G401 (cell line): ENCODE data around the gene RASSF1. TPM values are rescaled to one million over a fixed set of nuclear protein-coding genes. Genes with fewer than 3 reads are reported as not detected.

Experiments used
- DNase-seq: peaks from one replicate; pipeline ENCODE4 v3.0.0-alpha.2; 2015; ENCODE audit warnings: low spot score
- in situ Hi-C: cut with HindIII; loops from 2 replicates; pipeline ENCODE4 v1.10.0; 2016; ENCODE audit warnings: low sequenced_read_pairs, mixed read lengths
- total RNA-seq: library from RNA; depleted of rRNA; stranded (reverse); fragments of >200 nt; shearing (Covaris generic); gene quantifications from 2 replicates; pipeline ENCODE4 v1.2.3, GENCODE V29; 2014; rRNA removed

Gene RASSF1
- total RNA-seq: 23.2 and 31.8 TPM in 2 replicates

- in situ Hi-C loops: no loop called here
- DNase-seq: peak; percentile 57
Observed at GRCh38 chr3:50340448-50341329, at the start of gene RASSF1. Gene RASSF1, minus strand, starts transcription at chr3:50340836. Its CDS starts 31 bp downstream, at chr3:50340805.

- no peak for DNase-seq
- in situ Hi-C loops: no loop called here
Observed at GRCh38 chr3:50389414-50389767, 48.8 kb upstream of the RASSF1 start.

- DNase-seq: no peak
- in situ Hi-C loops: no loop called here
Observed at GRCh38 chr3:50388720-50389413, 48.2 kb upstream of the RASSF1 start.

- peak; percentile 72 for DNase-seq
- in situ Hi-C loops: no loop called here
Observed at GRCh38 chr3:50388016-50388719, 47.5 kb upstream of the RASSF1 start.

DNA sequence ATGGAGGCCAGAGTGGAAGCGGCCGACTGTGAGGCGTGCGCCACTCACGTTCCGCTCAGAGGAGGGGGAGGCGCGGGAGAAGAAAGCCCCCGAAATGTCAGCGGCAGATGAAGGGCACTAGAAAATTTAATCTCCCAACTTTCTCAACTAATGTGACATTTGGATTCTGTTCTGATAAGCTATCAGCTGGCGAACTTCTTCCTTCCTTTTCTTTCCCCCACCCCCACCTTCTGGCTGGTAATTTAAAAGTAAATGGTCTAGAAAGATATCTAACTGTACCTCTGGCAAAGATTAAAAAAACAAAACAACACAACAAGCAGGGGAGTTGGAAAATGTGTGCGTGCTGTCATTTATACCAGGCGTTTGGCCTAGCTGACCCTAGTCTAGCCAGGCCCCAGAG, 45.1 kb upstream of the RASSF1 start:
- in situ Hi-C loops: no loop called here
- DNase-seq: no peak

GRCh38 chr3:50383750-50384149, 43.1 kb upstream of the RASSF1 start:
- no peak for DNase-seq
- in situ Hi-C loops: no loop called here

DNA sequence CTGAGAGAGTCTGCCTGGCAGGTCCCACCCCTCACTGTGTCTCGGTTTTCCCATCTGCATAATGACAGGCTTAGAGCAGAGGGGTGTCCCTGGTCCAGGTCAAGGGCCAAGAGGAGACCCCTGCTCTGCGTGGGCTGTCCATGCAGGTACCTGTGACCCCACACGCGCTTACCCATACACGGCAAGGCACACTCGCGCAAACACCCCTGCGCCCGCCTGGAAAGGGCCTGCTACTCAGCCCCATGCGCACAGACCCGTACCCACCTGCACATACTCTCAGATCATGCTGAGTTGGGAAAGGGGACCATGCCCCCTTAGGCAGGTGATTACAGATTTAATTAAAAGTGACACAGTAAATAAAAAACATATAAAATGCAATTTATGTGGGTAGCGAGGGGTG, 42.1 kb upstream of the RASSF1 start:
- in situ Hi-C loops: no loop called here
- DNase-seq: no peak

DNA sequence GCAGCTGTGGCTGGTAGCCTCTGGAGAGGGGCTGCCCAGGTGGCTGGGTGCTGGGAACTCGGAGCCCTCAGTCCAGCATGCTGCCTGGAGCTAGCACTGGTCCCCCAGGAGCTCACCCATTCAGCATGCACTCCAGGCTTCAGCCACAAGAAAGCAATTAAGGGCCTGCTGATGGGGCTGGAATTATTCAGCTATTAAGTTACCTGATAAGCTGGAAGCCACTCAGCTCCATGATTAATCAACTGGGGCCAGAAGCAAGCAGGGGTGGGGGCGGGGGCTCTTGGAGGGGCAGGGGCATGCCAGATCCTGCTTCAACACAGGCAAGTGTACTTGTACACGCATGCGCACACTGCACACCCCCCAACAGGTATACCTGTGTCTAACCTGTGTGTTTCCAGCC, 40.7 kb upstream of the RASSF1 start:
- in situ Hi-C loops: no loop called here
- DNase-seq: no peak

GRCh38 chr3:50380405-50381085, 39.9 kb upstream of the RASSF1 start:
- DNase-seq: no peak
- in situ Hi-C loops: no loop called here

- in situ Hi-C loops: no loop called here
Observed at GRCh38 chr3:50378757-50379156, 38.1 kb upstream of the RASSF1 start.

DNA sequence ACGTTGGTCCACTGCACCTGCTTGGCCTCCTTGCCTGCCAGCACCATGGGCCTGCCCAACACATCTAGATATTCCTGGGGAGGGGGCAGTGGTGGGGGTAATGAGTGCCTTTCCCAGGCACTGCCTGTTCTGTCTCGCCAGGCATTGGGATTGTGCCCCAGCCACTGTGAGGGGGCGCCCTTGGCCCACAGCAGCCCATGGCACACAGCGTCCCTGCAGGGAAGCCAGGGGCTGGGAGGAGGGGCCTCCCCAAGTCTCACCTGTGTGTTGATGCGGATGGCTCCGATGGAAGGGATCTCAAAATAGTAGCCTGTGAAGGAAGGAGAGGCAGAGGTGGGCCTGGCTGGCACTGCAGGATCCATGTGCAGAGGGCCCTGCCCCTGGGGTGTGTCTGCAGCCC, 37.4 kb upstream of the RASSF1 start:
- in situ Hi-C loops: no loop called here
- DNase-seq: no peak

More at GRCh38 chr3:50378757-50379156, 38.1 kb upstream of the RASSF1 start:
- DNase-seq: no peak

GRCh38 chr3:50375258-50375931, 34.8 kb upstream of the RASSF1 start:
- no peak for DNase-seq
- in situ Hi-C loops: no loop called here

- in situ Hi-C loops: no loop called here
- no peak for DNase-seq
Observed at GRCh38 chr3:50374363-50375257, 34.0 kb upstream of the RASSF1 start.

GRCh38 chr3:50373146-50374051, 32.8 kb upstream of the RASSF1 start:
- no peak for DNase-seq
- in situ Hi-C loops: no loop called here

- DNase-seq: no peak
- in situ Hi-C loops: no loop called here
Observed at GRCh38 chr3:50372349-50372748, 31.7 kb upstream of the RASSF1 start.

- in situ Hi-C loops: no loop called here
- DNase-seq: no peak
Observed at GRCh38 chr3:50371133-50371685, 30.6 kb upstream of the RASSF1 start.

GRCh38 chr3:50370594-50370993, 30.0 kb upstream of the RASSF1 start:
- no peak for DNase-seq
- in situ Hi-C loops: no loop called here
